ENCODE measurements around the gene PAK5.

PAK5 gene

DNA sequence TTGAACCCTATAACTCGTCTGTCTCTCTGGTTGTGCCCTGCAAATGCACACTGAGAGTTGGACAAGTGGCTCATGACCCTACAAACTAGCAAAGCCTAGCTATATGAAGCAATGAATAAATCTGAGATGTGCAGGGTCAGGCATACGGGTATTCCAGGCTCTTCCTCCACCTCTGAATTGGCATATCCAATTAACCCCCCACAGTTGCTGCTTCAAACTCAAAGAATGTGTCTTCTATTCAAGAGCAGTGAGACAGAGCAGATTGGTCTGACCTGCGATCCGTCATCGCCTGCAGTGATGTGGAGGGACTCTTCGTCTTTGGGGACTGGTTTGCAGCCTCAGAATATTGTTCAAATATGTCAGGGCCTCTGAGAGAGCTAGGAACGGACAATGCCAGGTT is 264.7 kb downstream of the PAK5 start:
- no peak for DNase-seq

DNA sequence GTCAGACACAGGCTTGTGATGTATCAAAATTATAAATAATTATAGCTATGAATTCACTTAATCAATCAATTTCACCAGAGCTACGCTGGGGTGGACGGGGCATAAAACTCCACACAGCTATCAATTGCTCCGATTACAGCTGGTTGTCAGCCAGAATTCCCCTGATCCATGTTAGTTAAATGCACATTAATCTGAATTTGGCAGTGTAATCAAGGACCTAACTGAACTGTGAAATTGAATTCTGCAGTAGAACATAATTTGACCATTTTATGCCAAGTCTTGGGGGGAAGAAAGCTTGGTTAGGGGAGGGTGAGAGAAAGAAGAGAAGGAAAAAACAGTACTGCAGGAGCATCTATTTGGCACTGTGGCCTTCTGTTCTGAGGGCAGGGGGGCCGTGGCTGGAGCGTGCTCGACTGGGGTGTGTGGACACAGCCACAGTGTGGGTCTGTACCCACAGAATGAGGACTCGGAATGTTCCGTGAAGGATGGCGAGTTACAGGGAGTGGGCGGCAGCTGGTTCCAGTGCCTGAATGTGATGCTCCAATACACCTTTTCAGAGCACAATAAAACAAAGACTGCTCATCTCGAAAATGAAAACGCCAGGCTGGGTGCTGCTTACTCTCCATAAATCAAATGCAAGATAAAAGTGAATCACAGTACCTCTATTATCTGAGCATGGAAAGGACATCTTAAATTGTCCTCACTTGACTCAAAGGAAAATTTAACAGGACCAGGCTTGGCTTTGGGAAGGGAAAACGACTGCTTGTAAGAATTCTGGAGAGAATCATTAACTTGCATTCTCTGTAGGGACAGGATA is 265.3 kb downstream of the PAK5 start:
- no peak for DNase-seq

DNA sequence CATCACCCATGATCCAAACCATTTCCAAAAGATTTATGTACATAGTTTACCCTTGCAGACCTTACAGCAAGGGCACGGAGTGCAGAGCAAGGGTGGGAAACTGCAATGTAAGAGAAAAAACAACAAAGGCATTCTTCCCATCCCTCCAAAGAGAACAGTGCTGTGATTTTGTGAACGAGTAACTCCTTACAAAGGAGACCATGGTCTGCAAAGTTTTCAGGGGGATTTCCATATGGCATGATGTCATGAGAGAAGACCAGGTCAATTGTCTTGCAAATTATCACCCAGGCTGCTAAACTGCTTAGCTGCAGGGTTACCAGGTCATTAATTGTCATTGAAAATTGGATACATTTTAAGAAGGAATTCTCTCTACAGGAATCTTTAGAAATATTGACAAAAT is 266.2 kb downstream of the PAK5 start:
- DNase-seq = no peak

DNA sequence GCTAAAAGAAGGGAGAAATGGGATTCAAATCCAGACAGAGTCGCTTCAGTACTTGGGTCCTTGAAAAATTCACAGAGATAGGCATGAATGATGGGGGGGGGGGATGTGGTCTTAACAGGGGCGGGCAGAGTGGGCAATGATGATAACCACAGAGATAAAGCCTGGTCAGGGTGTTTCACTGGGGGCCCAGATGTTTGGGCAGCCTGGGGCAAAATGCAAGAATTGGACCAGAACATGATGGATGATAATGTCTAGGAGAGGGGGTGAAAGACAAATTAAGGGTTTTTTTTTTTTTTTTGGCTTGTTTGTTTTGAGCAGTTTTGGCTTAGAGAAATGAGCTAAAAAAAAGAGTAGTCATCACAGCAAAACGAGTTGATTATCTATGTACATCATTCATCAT is 267.1 kb downstream of the PAK5 start:
- no peak for DNase-seq

DNA sequence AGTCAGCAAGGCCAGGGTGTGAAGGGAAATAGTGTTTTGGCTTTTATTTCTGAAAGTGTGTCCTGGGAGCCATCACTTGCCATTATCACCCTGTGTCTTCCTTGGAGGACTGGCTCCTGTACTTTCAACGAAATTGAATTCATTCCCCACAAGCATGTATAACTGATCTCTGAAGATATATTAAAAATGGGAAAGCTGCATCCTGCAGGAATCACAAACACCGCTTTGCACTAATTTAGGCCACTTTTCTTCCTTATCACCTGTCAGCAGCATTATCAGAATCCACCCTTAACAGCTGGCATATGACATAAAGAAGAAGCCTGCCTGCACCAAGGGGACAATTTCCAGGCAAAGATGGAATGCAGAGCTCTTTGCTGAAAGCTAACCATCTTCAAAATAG is 268.3 kb downstream of the PAK5 start:
- DNase-seq = no peak

DNA sequence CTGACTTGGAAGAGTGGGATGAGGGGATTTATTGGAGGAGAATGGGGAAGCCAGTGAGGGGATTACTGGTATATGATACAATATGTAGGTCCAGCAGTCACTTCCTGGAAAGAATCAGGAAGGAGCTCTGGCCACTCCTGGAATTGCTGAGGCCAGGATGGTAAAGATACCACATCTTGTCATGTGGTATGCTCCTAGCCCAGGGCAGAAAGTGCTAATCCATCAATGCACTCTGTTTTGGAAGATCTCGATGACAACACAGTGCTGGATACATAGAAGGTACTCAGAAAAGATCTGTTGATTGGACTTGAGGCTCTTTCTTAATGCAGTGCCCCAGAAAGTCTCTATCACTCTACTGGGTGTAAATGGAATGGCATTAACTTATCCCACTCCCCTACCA is 271.9 kb downstream of the PAK5 start:
- no peak for DNase-seq

DNA sequence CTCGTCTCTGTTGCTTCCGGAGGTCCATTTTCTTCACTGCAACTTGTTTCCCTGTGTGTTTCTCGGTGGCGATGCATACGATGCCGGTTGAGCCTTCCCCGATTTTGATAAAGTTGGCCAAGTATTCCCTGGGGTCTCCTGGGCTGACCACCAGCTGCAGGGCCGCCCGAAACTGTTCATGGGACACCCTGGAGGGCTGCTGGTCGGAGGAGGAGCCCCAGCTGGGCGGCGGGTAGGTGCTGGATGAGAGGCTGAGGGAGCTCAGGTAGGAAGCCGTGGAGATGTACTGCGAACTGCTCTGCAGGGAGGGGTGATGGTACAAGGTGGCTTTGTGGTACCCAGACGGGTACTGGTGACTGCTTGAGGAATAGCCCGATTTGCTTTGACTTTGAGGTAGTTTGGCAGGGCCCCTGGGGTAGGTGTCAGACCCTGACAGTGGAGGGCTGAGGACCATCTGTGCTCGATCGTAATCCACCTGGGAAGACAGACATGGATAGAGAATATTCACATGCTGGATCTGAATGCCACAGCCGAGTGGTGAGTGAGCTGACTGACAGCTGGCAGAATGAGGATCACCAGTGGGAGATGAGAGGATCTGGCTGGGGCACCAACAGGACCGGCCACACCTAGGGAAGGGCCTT is 272.8 kb downstream of the PAK5 start:
- DNase-seq = no peak

DNA sequence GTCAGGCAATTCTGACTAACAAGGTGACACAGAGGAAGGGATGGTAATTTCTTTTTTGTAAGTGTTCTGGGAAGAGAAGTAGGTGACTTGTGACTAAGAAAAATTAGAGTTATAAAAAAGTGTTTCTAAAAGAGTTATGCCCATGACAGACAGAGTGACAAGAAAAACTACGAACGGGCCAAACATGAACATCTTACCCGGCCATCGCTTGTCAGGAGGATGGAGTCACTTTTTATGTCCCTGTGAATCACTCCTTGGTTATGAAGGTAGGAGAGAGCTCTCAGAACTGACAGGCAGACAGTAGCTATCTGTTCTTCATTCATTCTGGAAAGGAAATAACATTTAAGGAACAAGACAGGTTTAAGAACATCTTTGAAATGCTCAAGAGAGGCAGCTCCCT is 281.5 kb downstream of the PAK5 start:
- DNase-seq = no peak

DNA sequence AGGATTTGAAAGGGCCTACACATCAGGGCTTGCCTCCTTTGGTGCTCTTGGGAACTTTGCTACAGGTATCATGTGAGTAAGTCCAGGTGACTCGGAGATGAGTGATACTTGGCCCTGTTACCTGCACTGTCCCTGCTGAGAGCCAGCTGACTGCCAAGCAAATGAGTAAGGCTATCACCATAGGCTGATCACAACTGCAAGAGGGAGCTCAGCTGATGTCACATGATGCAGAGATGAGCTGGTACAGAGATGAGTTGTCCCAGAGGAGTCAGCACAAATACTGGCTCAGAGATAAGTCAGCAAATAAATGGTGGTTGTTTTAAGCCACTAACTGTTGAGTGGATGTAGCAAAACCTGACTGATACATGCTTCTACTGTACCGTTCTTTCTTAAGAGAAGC is 283.1 kb downstream of the PAK5 start:
- DNase-seq = no peak

DNA sequence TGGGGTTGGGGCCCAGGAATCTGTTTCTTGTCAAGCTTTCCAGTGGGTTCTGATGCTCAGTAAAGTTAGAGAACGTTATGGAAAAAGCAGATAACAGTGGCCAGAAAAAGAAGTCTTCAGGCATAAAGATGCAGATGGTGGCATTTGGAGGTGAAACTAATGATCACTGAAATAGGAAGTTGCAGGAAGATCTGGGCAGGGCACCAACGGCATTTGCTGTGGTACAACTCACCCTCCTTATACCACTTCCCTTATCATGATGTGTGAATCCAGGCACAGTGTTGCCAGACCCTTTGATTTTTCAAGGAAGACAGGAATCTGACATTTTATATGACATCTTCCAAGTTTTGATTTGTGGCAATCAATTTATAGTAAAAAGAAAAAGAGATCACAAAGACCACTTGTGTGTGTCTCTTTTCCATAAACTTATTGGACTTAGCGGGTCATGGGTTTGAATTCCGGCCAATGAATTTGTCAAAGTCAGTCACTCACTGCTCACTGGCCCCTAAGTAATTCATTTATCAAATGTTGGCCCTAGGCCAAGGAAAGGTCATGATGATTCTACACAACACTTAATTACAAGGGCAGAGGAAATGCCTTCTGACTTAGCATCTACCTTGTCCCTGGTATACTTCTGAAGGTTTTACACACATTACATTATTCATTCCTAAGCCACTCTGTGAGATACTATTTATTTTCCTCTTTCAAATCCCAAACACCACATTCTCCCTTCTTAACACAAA is 286.9 kb downstream of the PAK5 start:
- DNase-seq = no peak

DNA sequence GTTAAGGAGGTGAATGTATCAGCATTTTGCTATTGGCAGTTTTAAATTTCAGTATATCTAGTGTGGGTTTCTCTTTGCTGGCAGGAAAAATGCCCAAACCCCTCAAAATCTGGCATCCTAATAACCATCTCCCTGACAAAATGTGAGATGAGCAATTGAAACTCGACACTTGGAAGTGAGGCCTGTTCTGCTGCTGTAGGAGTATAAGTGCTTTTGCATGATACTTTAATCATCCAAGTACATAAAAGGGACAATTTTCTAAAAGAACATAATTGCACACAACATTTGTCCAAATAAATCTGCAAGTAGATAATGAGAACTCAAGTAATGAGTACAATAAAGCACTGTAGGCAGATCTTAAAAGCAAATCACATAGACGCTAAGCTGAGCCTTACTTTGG is 288.0 kb downstream of the PAK5 start:
- no peak for DNase-seq

DNA sequence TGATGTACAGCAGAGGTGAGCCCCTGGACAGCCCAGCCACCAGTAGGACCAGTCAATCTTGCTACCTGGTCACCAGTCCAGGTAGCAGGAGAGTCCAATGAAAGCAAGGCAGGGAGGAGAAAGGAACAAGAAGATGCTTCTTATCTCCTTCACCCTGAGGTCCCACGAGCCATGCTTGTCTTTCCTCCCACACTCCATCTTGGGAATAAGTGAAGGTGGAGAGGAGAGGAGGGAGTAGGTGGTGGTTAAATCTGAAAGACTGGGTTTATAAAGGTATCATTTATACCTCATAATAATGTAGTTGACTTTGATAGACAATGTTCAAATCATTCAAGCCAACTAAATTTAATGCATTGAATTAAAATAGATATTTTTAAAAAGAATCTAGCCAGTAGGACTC is 288.6 kb downstream of the PAK5 start:
- no peak for DNase-seq

DNA sequence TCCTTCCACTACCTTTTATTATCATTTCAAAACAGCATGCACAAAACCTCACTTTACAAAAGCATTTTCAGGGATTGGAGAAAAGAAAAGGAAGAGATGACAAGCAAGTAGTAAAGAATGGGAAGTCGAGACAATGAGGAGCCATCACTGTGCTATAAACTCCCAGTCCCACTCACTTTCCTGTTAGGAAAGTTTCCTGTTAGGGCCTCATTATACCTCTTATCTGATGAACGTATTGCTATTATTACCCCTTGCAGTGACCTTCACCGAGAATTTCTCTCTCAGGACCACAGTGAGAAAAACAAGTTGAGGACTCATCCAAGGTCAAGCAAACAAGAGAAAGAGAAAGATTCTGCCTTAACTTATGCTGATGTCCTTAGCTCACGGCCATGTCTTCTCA is 295.7 kb downstream of the PAK5 start:
- DNase-seq = no peak

DNA sequence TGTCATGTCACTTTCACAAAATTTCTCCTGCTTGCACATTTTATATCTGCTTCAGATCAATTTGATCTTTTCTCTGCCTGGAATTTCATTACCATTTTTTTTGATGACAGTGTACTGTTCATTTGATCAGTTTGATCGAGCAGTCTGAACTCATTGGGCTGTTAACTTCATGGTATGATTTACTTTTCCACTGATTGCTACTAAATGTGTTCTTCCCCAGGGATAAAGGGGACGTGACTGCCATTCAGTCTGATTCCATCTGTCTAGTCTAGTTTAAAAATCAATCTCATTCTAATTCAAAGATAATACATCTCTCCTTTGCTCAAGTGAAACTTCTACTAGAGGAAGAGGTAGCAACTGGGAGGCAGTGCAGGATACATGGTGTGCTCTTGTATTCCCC is 303.4 kb downstream of the PAK5 start:
- DNase-seq = no peak

DNA sequence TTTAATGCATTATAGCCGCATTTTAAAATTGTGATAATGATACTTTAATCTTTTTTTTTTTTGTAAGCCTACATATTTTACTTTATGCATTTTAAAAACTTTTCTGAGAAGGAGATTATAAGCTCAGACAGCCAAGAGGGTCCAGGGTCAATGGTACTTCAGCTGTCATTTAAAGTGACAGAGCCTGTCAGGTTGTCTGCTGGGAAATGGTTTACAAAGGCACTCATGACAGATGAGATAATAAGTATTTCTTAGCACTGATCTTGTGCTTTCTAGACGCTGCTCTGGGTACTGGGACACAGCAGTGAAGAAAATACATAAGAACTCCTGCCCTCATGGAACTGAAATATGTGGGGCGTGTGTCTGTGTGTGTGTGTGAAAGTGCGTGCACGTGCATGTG is 304.9 kb downstream of the PAK5 start:
- DNase-seq = no peak

DNA sequence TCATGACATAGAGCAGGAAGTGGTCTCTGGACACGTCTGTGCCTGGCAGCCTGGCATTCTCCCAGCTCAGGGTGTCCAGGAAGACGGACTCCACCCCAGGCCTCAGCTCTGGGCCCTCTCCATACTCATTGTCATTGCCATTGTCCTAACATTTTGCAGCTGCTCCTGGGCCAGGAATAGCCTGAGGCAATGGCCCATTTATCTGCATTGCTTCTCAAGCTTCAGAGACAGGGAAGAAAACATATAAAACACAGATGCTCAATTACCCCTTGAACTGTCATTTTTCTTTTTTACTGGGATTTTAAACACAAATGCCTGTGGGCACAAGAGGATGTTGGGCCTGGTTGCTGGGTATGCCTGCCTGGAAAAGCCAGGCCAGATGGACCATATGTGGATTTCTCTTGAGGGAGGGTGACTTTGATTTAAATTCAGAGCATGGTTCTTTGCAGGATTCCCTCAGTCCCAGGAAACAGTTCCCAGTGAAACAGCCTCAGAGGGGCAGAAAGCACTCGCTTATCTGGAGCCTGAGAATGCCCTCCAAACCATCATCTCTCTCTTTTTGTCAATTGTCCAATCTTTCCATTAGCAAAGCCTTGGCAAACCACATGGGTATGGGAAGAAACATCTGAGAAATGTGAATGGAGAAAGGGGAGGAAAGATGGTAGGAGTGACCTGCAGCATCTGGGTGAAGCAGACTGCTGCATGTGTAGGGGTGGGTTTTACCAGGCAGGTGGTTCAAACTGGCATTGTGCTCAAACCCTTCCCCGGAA is 306.6 kb downstream of the PAK5 start:
- DNase-seq = no peak

DNA sequence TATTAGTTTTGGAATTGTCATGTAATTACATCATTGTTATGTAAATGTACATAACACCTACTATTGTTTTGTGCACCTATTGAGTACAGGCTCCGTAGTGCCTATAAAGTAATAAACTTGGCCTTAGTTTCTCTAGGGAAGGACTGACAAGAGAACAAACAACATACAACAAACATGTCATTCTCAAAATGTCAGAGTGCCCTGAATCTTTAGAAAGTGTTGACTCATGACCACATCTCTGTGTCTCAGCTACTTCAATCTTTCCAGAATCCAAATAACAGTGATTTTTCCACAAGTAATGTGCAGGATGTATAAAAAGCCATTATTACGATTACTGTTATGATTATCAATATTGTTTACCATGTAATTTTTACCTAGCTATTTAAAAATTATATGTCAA is 307.3 kb downstream of the PAK5 start:
- DNase-seq = no peak

DNA sequence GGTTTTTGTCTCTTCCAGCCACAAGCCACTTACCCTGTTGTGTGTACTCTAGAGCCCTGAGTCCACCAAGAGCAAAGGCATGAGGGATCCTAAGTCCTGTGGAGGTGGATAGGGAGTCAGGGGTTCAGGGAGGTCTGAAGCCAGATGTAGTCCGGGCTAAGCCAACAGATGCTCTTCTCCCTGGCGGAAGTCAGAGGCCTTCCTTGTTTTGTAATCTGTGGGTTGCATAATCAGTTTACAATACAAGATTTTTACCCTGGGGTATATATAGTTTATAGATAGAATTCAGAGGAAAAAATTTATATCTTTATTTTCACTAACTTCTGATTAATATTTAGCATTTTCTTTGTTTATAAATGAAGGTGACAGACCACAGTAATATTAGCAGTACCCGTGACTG is 315.2 kb downstream of the PAK5 start:
- no peak for DNase-seq

DNA sequence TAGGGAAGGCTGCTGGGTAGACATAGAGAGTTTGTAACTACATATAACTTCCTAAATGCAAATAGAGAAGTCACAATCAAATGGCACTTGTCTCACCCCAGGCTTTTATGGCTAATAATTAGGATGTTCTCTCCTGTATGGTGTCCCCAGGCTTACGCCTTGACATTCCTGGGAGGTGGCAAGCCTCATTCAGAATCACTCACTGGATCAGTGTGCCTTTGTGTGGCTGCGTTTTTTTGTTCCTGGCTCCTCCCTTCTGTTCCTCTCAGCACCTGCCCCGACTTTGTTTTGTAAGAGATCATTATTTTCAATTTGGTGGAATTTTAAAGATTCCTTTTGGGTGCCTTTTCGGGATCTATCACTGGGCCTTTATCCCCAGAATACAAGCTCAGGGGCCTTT is 318.8 kb downstream of the PAK5 start:
- DNase-seq = no peak

DNA sequence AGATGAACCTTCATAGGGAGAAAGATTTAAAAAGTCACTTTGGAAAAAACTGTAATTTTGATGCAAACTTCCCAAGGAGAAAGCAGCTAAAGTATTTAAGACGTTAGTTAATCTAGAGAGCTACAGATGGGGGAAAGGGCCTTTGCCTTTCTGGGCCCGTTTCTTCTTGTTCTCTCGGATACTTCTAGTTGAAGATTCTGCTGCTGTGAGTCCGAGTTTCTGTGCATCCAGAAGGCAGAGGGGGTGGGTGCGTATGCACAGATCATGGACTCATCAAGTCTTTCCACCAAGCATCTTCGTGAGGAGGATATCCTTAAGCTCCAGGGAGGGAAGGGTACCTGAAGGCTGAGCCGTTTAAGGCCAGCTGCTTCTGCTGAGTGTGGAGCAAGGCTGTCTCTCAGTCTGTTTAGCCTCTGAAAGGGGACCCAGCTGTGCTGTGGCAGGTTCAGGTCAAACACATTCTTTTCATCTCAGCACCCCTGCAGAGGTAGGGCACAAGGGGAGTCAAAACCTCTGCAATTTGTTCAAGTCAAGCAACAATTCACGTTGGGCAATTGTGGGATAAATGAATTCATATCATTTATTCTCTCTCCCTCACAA is 320.2 kb downstream of the PAK5 start:
- no peak for DNase-seq

DNA sequence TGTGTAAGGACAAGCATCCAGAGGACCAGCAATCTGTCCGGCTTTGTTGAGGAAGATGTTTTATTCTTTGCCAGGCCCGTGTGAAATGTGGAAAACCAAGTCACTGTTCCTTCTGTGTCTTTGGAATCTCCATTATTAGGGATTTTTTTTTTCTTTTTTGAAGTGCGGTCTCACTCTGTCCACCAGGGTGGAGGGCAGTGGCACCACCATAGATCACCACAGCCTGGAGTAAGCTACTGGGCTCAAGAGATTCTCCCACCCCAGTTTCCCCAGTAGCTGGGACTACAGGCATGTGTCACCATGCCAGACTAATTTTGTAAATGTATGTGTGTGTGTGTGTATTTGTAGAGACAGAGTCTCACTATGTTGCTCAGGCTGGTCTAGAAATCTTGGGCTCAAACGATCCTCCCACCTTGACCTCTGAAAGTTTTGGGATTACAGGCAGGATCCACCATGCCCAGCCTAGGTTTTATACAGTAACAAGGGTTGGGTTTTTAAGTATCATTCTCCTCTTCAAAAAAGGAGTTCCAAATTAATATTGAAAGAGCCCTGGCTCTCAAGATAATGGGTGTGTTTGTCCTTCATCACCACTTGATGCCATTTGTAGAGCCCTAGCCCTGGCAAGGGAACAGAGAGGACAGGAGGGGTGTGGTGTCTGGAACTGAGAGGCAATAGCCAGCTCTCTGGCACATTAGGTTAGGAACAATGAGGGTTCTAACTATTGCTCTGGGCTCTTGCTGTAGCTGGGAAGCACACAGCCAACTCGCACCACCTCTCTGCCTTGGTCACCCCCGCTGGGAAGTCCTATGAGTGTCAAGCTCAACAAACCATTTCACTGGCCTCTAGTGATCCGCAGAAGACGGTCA is 321.3 kb downstream of the PAK5 start:
- no peak for DNase-seq

Data from activated gamma-delta T cell treated with Interleukin-2 at 50 U/mL for 16 hours (primary cell).